ENCODE measurements around the gene CLTB. TPM values are rescaled to one million over a fixed set of nuclear protein-coding genes. Genes with fewer than 3 reads are reported as not detected.

CLTB gene
- polyA plus RNA-seq, 2 of the 4 experiments (the other 2 are of a cell fraction), result 42.2 to 47.4 TPM

DNA sequence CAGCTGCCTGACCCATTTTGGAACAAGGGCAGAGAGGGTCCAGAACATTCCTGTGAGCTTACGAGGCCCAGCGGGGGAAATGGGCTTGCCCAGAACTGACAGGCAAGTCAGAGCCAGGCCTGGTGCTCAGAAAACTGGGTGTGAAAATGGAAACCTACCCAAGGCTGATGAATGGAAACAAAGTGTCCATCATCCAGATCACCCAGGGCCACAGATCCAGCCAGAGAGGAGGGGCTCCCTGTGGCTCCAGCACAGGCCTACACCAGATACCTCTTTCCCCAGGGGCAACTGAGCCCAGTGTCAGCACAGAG, 3.1 kb downstream of the CLTB start:
- H3K4me1 ChIP-seq, result peaks cover 24% of the 10 kb centered on the region
- H3K4me3 ChIP-seq, result no peak overlapping the region
- POLR2A ChIA-PET, result no interaction called here
- TF ChIP-seq TFCP2L1 (CRISPR knock-in tag; IDR thresholded peaks at IDR 0.05) (no peak), JUN (IDR thresholded peaks at IDR 0.05) (no peak), TP53 (CRISPR knock-in tag; IDR thresholded peaks at IDR 0.05) (no peak), HEYL (CRISPR knock-in tag; IDR thresholded peaks at IDR 0.05) (no peak), CHD4 (IDR thresholded peaks at IDR 0.05; ENCODE audit: borderline replicate concordance) (no peak), KDM1A (IDR thresholded peaks at IDR 0.05; ENCODE audit: low read depth) (no peak)
- TF ChIP-seq, protein P1, sequence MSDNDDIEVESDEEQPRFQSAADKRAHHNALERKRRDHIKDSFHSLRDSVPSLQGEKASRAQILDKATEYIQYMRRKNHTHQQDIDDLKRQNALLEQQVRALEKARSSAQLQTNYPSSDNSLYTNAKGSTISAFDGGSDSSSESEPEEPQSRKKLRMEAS (IDR thresholded peaks at IDR 0.05), result no peak
- no peak for DNase-seq (ENCODE audit: low read depth in 1 of 2, low spot score in 1 of 2)
- H3K27ac ChIP-seq, result no peak overlapping the region
- 94% methylated on average over 2 of the region's 2 CpGs for WGBS (ENCODE audit: missing lambda C conversion rate)
- no peaks in the 10 kb centered on the region for H3K9me3 ChIP-seq
- ATAC-seq, result no peak
- FAIRE-seq, result no peak
- no peak overlapping the region for H3K4me2 ChIP-seq
- CTCF ChIA-PET, result interaction anchor here (0.7 to 1.6 kb wide), 3 partner anchors 16 to 165 kb away, joined by 3 to 5 read pairs (median 3); partner anchors contain the start of gene FAF2

DNA sequence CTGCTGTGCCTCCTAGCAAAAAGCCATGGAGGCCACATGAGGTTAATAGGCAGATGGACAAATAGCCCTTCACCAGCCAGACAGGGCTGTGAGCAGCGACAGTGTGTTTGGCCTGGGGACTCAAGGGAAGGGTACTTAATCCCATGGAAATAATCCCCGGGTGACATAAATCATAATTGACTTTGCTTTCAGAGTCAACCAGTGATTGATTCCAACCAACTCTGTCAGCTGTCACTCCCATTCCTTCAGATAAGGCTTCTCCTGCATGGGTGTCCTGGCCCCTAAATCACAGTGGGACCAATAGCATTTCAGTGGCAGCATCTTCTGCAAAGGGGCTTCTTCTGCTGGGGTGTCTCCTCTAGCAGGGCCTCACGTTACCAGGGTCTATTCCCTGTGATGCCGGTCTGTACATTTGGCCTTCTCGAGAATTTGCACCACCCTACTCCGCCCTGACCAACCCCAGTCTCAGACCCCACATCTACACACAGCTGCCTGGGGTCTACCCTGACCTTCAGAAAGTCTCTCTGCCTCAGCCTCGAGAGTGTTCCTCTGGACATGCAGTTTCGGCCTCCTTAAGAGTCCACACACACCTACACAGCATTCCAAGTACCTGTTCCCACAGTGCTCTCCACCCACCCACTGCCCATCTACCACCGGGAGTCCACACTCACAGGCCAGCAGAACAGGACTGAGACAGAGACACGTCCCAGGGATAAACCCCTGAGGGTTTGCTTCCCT, 3.7 kb downstream of the CLTB start:
- POLR2A ChIA-PET, result no interaction called here

DNA sequence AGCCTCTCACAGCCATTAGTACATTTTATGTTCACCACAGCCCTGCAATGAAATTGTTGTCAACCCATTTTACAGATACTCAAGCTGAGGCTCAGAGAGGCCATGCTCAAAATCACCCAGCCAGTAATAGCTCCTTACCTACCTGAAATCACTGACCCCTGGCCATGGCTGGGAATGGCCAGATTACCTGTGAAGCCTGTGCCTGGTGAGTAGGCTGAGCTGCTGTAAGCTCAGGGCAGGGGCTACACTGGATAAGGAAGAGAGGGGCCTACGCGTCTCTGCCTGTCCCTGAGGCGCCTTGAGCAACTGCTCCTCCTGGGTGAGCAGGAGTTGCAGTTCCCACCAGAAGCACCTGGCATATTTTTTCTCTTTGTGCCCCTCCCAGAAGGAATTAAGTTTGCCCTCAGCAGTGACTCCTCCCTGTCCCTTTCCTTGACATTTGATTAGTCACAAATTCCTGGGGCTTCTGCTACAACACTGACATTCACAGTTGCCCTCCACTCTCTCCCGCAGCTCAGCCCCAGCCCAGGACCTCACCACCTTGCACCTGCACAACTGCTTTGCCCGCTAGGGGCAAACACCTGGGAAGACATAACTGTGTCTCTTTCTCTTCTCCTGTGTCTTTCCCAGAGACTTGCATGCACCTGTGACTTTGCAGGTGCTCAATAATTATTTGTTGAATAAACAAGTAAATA, 5.7 kb downstream of the CLTB start:
- ChIA-PET POLR2A (no interaction called here), CTCF (interaction anchor here (0.6 to 2.1 kb wide), 2 partner anchors 163 to 681 kb away, joined by 3 to 7 read pairs; no protein-coding TSS in a partner anchor)
- no peak for DNase-seq (ENCODE audit: low read depth in 1 of 2, low spot score in 1 of 2)
- no peak overlapping the region; a peak in 1 of 6 replicates for H3K27ac ChIP-seq
- H3K4me3 ChIP-seq, result no peak overlapping the region
- no peaks in the 10 kb centered on the region for H3K9me3 ChIP-seq
- FAIRE-seq, result no peak
- 84% methylated on average over 5 of the region's 5 CpGs for WGBS (ENCODE audit: missing lambda C conversion rate)
- H3K4me1 ChIP-seq, result peaks cover 17% of the 10 kb centered on the region; the same call in 2 of the 3 replicates
- no peak overlapping the region for H3K4me2 ChIP-seq
- ATAC-seq, result no peak
- TF ChIP-seq HDAC2 (IDR thresholded peaks at IDR 0.05), result no peak
- no peak for TF ChIP-seq ESRRA (IDR thresholded peaks at IDR 0.05; ENCODE audit: borderline replicate concordance, low read length)
- TF ChIP-seq FOSL2 (IDR thresholded peaks at IDR 0.05), result no peak
- no peak for TF ChIP-seq FOSL2 (CRISPR knock-in tag; IDR thresholded peaks at IDR 0.05)
- no peak for TF ChIP-seq EHMT2 (IDR thresholded peaks at IDR 0.05; ENCODE audit: low read depth)
- no peak for TF ChIP-seq PHF8 (IDR thresholded peaks at IDR 0.05; ENCODE audit: borderline replicate concordance, low read depth)
- no peak for TF ChIP-seq HOXB5 (CRISPR knock-in tag; IDR thresholded peaks at IDR 0.05)
- TF ChIP-seq, protein P2, sequence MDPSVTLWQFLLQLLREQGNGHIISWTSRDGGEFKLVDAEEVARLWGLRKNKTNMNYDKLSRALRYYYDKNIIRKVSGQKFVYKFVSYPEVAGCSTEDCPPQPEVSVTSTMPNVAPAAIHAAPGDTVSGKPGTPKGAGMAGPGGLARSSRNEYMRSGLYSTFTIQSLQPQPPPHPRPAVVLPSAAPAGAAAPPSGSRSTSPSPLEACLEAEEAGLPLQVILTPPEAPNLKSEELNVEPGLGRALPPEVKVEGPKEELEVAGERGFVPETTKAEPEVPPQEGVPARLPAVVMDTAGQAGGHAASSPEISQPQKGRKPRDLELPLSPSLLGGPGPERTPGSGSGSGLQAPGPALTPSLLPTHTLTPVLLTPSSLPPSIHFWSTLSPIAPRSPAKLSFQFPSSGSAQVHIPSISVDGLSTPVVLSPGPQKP (IDR thresholded peaks at IDR 0.05; ENCODE audit: low read depth, low read length), result no peak
- TF ChIP-seq, protein P3, sequence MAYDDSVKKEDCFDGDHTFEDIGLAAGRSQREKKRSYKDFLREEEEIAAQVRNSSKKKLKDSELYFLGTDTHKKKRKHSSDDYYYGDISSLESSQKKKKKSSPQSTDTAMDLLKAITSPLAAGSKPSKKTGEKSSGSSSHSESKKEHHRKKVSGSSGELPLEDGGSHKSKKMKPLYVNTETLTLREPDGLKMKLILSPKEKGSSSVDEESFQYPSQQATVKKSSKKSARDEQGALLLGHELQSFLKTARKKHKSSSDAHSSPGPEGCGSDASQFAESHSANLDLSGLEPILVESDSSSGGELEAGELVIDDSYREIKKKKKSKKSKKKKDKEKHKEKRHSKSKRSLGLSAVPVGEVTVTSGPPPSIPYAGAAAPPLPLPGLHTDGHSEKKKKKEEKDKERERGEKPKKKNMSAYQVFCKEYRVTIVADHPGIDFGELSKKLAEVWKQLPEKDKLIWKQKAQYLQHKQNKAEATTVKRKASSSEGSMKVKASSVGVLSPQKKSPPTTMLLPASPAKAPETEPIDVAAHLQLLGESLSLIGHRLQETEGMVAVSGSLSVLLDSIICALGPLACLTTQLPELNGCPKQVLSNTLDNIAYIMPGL (CRISPR knock-in tag; IDR thresholded peaks at IDR 0.05; ENCODE audit: borderline replicate concordance), result no peak
- no peak for TF ChIP-seq HEYL (CRISPR knock-in tag; IDR thresholded peaks at IDR 0.05)
- no peak for TF ChIP-seq NR3C1 (IDR thresholded peaks at IDR 0.05)
- TF ChIP-seq SMC3 (IDR thresholded peaks at IDR 0.05), result no peak

More for the DNA sequence above, 3.7 kb downstream of the CLTB start:
- WGBS (ENCODE audit: missing lambda C conversion rate), result 80% methylated on average over 10 of the region's 10 CpGs
- H3K4me1 ChIP-seq, result peaks cover 24% of the 10 kb centered on the region
- ATAC-seq (no peak), DNase-seq (ENCODE audit: low read depth in 1 of 2, low spot score in 1 of 2) (no peak), FAIRE-seq (no peak)
- no peaks in the 10 kb centered on the region for H3K9me3 ChIP-seq
- no peak overlapping the region for H3K27ac ChIP-seq
- H3K4me3 ChIP-seq, result no peak overlapping the region
- TF ChIP-seq NFE2L2 (conservative IDR thresholded peaks at IDR 0.05; ENCODE audit: low read length), result no peak
- TF ChIP-seq, protein P2 (IDR thresholded peaks at IDR 0.05; ENCODE audit: low read depth, low read length), result no peak
- TF ChIP-seq FOSL2 (IDR thresholded peaks at IDR 0.05), result no peak
- TF ChIP-seq FOSL2 (CRISPR knock-in tag; IDR thresholded peaks at IDR 0.05), result no peak
- TF ChIP-seq, protein P4, sequence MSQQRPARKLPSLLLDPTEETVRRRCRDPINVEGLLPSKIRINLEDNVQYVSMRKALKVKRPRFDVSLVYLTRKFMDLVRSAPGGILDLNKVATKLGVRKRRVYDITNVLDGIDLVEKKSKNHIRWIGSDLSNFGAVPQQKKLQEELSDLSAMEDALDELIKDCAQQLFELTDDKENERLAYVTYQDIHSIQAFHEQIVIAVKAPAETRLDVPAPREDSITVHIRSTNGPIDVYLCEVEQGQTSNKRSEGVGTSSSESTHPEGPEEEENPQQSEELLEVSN (IDR thresholded peaks at IDR 0.05; ENCODE audit: borderline replicate concordance, low read depth), result no peak
- no peak for TF ChIP-seq TP53 (CRISPR knock-in tag; IDR thresholded peaks at IDR 0.05)
- TF ChIP-seq HOXB13 (CRISPR knock-in tag; IDR thresholded peaks at IDR 0.05; ENCODE audit: low read depth), result no peak
- TF ChIP-seq NR3C1 (IDR thresholded peaks at IDR 0.05), result no peak
- TF ChIP-seq ZNF302 (CRISPR knock-in tag; IDR thresholded peaks at IDR 0.05), result no peak
- no peak for TF ChIP-seq EHF (CRISPR knock-in tag; IDR thresholded peaks at IDR 0.05)
- TF ChIP-seq, protein P5, sequence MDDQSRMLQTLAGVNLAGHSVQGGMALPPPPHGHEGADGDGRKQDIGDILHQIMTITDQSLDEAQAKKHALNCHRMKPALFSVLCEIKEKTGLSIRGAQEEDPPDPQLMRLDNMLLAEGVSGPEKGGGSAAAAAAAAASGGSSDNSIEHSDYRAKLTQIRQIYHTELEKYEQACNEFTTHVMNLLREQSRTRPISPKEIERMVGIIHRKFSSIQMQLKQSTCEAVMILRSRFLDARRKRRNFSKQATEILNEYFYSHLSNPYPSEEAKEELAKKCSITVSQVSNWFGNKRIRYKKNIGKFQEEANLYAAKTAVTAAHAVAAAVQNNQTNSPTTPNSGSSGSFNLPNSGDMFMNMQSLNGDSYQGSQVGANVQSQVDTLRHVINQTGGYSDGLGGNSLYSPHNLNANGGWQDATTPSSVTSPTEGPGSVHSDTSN (IDR thresholded peaks at IDR 0.05), result no peak
- TF ChIP-seq CBX8 (IDR thresholded peaks at IDR 0.05), result no peak
- no peak for TF ChIP-seq POLR2AphosphoS2 (conservative IDR thresholded peaks at IDR 0.05; ENCODE audit: low read length)
- TF ChIP-seq FOXS1 (CRISPR knock-in tag; IDR thresholded peaks at IDR 0.05), result no peak
- TF ChIP-seq SMC3 (IDR thresholded peaks at IDR 0.05), result no peak
- TF ChIP-seq POLR2A (IDR thresholded peaks at IDR 0.05; ENCODE audit: low read length), result no peak
- no peak for TF ChIP-seq GATA3 (IDR thresholded peaks at IDR 0.05; ENCODE audit: borderline replicate concordance)
- TF ChIP-seq CHD2 (IDR thresholded peaks at IDR 0.05; ENCODE audit: low read length, partially characterized antibody), result no peak
- no peak overlapping the region for H3K4me2 ChIP-seq
- CTCF ChIA-PET, result interaction anchor here (0.7 to 1.6 kb wide), 4 partner anchors 13 to 165 kb away, joined by 3 to 5 read pairs (median 3); partner anchors contain the start of gene FAF2

Measured in A549 (cell line).